B cell (primary cell): ENCODE results near the gene ZNF766. TPM values are rescaled to one million over a fixed set of nuclear protein-coding genes. Genes with fewer than 3 reads are reported as not detected.

Source experiments
- ATAC-seq: fragments of 200-7000 bp; cut with Tn5 transposase; one replicate; pipeline ENCODE4 v1.10.0; 2021; ENCODE audit warnings: low read depth, mild to moderate bottlenecking, moderate number of reproducible peaks, moderate library complexity
- CTCF ChIA-PET: fragments of 350-600 bp; sonication (Branson Sonifier 250); formaldehyde crosslinking; loops from one replicate; lab custom pipeline; 2021; ENCODE audit warnings: antibody characterized with exemption, inconsistent platforms; lab: Charles Lee
- POLR2A ChIA-PET: fragments of 350-600 bp; sonication (Branson Sonifier 250); formaldehyde crosslinking; loops from one replicate; lab custom pipeline; 2021; ENCODE audit warnings: antibody characterized with exemption; lab: Charles Lee
- DNase-seq: peaks from one replicate; pipeline ENCODE4 v3.0.0; 2013
- H2AFZ ChIP-seq: 2 replicates; pipeline ENCODE4 v1.6.1; 2012; ENCODE audit warnings: mild to moderate bottlenecking, low read depth, low read length; ENCODE audit not compliant: insufficient read depth, poor library complexity, severe bottlenecking
- H3K27ac ChIP-seq, 2 donors: 1 replicate in 1 of 2; 2 replicates in 1 of 2; pipeline ENCODE4 v1.5.1; 2012 to 2013; ENCODE audit warnings: low read length in 2 of 2, mild to moderate bottlenecking in 2 of 2, moderate library complexity in 1 of 2
- H3K27me3 ChIP-seq, 4 experiments: fragments of 200-600 bp in 1 of 4; sonication (generic) in 1 of 4; replicated peaks in 1 of 4; 1 replicate in 2 of 4; 2 replicates in 2 of 4; pipeline versions ENCODE4 v1.6.1 to v1.7.0; 2013 to 2016; ENCODE audit warnings: low read length in 3 of 4, mild to moderate bottlenecking in 2 of 4, mixed read lengths in 1 of 4, moderate library complexity in 1 of 4; ENCODE audit not compliant: insufficient read depth in 4 of 4, control insufficient read depth in 3 of 4; ENCODE audit errors: control extremely low read depth in 1 of 4
- H3K36me3 ChIP-seq, 2 experiments: replicated peaks in 1 of 2; 1 replicate in 1 of 2; 2 replicates in 1 of 2; pipeline versions ENCODE4 v1.6.1 to v1.7.1; 2013; ENCODE audit warnings: low read length in 1 of 2; ENCODE audit not compliant: insufficient read depth in 2 of 2, control insufficient read depth in 1 of 2; ENCODE audit errors: control extremely low read depth in 1 of 2, extremely low read depth in 1 of 2
- H3K4me1 ChIP-seq, 2 donors: fragments of 200-600 bp in 1 of 2; sonication (generic) in 1 of 2; 1 replicate in 1 of 2; 2 replicates in 1 of 2; pipeline versions ENCODE4 v1.5.1 to v1.6.1; 2013 to 2017; ENCODE audit warnings: low read length in 2 of 2; ENCODE audit not compliant: control insufficient read depth in 2 of 2, insufficient read depth in 2 of 2
- H3K4me2 ChIP-seq: replicated peaks from 2 replicates; pipeline ENCODE3; 2012; ENCODE audit warnings: mild to moderate bottlenecking, low read depth, low read length; ENCODE audit not compliant: poor library complexity, severe bottlenecking
- H3K4me3 ChIP-seq, 5 experiments: fragments of 200-600 bp in 1 of 5; sonication (generic) in 1 of 5; 1 replicate in 3 of 5; 2 replicates in 2 of 5; pipeline versions ENCODE4 v1.5.1 to v1.7.0; 2011 to 2016; ENCODE audit warnings: low read length in 4 of 5, mild to moderate bottlenecking in 4 of 5, low read depth in 2 of 5, control low read depth in 1 of 5, moderate library complexity in 1 of 5; ENCODE audit not compliant: insufficient read depth in 1 of 5; ENCODE audit errors: control extremely low read depth in 1 of 5, extremely low read depth in 1 of 5
- H3K79me2 ChIP-seq: fragments of 200-600 bp; sonication (generic); one replicate; pipeline ENCODE4 v1.6.0; 2016; ENCODE audit warnings: low read length; ENCODE audit not compliant: control insufficient read depth, insufficient read depth
- H3K9ac ChIP-seq: fragments of 200-600 bp; sonication (generic); 2 replicates; pipeline ENCODE4 v1.6.1; 2017; ENCODE audit warnings: mild to moderate bottlenecking, low read length, moderate library complexity
- H3K9me3 ChIP-seq, 3 donors: one replicate each; pipeline versions ENCODE4 v1.6.1 to v1.7.1; 2013; ENCODE audit warnings: low read length in 2 of 3; ENCODE audit not compliant: control insufficient read depth in 2 of 3, insufficient read depth in 1 of 3; ENCODE audit errors: control extremely low read depth in 1 of 3
- H4K20me1 ChIP-seq: 2 replicates; pipeline ENCODE4 v1.6.0; 2012; ENCODE audit warnings: mild to moderate bottlenecking, low read length; ENCODE audit not compliant: insufficient read depth, control insufficient read depth, poor library complexity, severe bottlenecking
- H3K27ac Mint-ChIP-seq: one replicate; pipeline ENCODE4 v1.8.0; 2021; ENCODE audit warnings: mixed read lengths
- H3K27me3 Mint-ChIP-seq: one replicate; pipeline ENCODE4 v1.8.0; 2021; ENCODE audit warnings: mixed read lengths
- H3K4me1 Mint-ChIP-seq: one replicate; pipeline ENCODE4 v1.8.0; 2021; ENCODE audit warnings: mixed read lengths
- H3K4me3 Mint-ChIP-seq: one replicate; pipeline ENCODE4 v1.8.0; 2021; ENCODE audit warnings: mixed read lengths
- H3K9me3 Mint-ChIP-seq: one replicate; pipeline ENCODE4 v1.8.0; 2022; ENCODE audit warnings: mixed read lengths; ENCODE audit not compliant: insufficient read depth
- CTCF ChIP-seq: fragments of 200-600 bp; IDR thresholded peaks from one replicate; pipeline ENCODE4 v1.8.0; 2022; ENCODE audit warnings: antibody characterized with exemption, mild to moderate bottlenecking
- EZH2 ChIP-seq: IDR thresholded peaks from 2 replicates; pipeline ENCODE4 v1.6.1; 2012; ENCODE audit warnings: borderline replicate concordance, low read depth, mild to moderate bottlenecking, moderate library complexity, low read length; ENCODE audit not compliant: insufficient read depth, poor library complexity, severe bottlenecking
- WGBS: methylation state at CpG from one replicate; pipeline ENCODE4 v1.1.5; 2013; ENCODE audit warnings: missing lambda C conversion rate; ENCODE audit not compliant: insufficient coverage; 5-methylcytosine and 5-hydroxymethylcytosine counted together
- intact Hi-C: fragments of 100-400 bp; cut with micrococcal nuclease; formaldehyde crosslinking; loops from one replicate; pipeline ENCODE4 v1.10.0; 2022
- polyA plus RNA-seq: library from polyadenylated mRNA; depleted of rRNA; stranded (reverse); fragments of >200 nt; gene quantifications from 2 replicates; pipeline ENCODE4 v1.2.3, GENCODE V29; 2012
- total RNA-seq, 2 donors: library from RNA; stranded (reverse); fragments of 120-200 nt in 1 of 2; gene quantifications; 1 replicate in 1 of 2; 2 replicates in 1 of 2; pipeline versions ENCODE4 v1.2.3 to v1.2.4, GENCODE V29; 2013 to 2022

Gene ZNF766
- total and polyA plus RNA-seq, 2 donors (not counting 1 experiment from before 2014, with no cell fraction given): 9.9 to 48.3 TPM

GRCh38 chr19:52226652-52227051 lies 42.7 kb upstream of the ZNF766 start:
- intact Hi-C loops: no loop called here
- Histone ChIP-seq H3K4me1 (no peaks in the 10 kb centered on the region), H4K20me1 (no peaks in the 10 kb centered on the region), H3K9me3 (no peaks in the 10 kb centered on the region), H3K79me2 (no peaks in the 10 kb centered on the region), H2AFZ (no peak overlapping the region), H3K4me2 (no peak overlapping the region), H3K4me3 (no peak overlapping the region), H3K27ac (no peak overlapping the region), H3K9ac (no peak overlapping the region), H3K27me3 (no peaks in the 10 kb centered on the region), H3K36me3 (peaks cover 21 to 61% of the 10 kb centered on the region in 2 experiments)
- DNase-seq: no peak
- H3K4me3 Mint-ChIP-seq: no peak overlapping the region
- no peak overlapping the region for H3K27ac Mint-ChIP-seq
- no peak for TF ChIP-seq EZH2
- TF ChIP-seq CTCF: no peak
- ATAC-seq: no peak
- CTCF ChIA-PET: interaction anchor here (1.1 kb wide), 1 partner anchor 11 kb away, joined by 3 read pairs; no protein-coding TSS in a partner anchor
- POLR2A ChIA-PET: interaction anchor here (1.2 kb wide), 1 partner anchor 55 kb away, joined by 4 read pairs; the partner anchor contains the start of gene ZNF836
- no peaks in the 10 kb centered on the region for H3K9me3 Mint-ChIP-seq
- H3K27me3 Mint-ChIP-seq: no peaks in the 10 kb centered on the region
- H3K4me1 Mint-ChIP-seq: peaks cover 15% of the 10 kb centered on the region
- WGBS: 73% methylated on average over 2 of the region's 4 CpGs

- no peaks in the 10 kb centered on the region for H3K27me3 Mint-ChIP-seq
- intact Hi-C loops: no loop called here
- ChIA-PET CTCF (interaction anchor here (1.1 kb wide), 1 partner anchor 10 kb away, joined by 3 read pairs; no protein-coding TSS in a partner anchor), POLR2A (interaction anchor here (1.2 kb wide), 1 partner anchor 56 kb away, joined by 4 read pairs; the partner anchor contains the start of gene ZNF836)
- Histone ChIP-seq H3K9me3 (no peaks in the 10 kb centered on the region), H3K27ac (no peak overlapping the region), H3K79me2 (no peaks in the 10 kb centered on the region), H2AFZ (no peak overlapping the region), H3K4me1 (no peaks in the 10 kb centered on the region), H3K4me2 (no peak overlapping the region), H3K9ac (no peak overlapping the region), H3K4me3 (no peak overlapping the region), H4K20me1 (no peaks in the 10 kb centered on the region), H3K27me3 (no peaks in the 10 kb centered on the region), H3K36me3 (peaks cover 15 to 53% of the 10 kb centered on the region in 2 experiments)
- WGBS: 95% methylated on average over 8 of the region's 10 CpGs
- H3K4me1 Mint-ChIP-seq: peaks cover 15% of the 10 kb centered on the region
- no peak overlapping the region for H3K4me3 Mint-ChIP-seq
- DNase-seq (no peak), ATAC-seq (no peak)
- TF ChIP-seq CTCF: no peak
- TF ChIP-seq EZH2: no peak
- H3K27ac Mint-ChIP-seq: no peak overlapping the region
- no peaks in the 10 kb centered on the region for H3K9me3 Mint-ChIP-seq
These were observed 42.0 kb upstream of the ZNF766 start for GRCh38 chr19:52227196-52227940.
